Sigmoid colon (tissue), 4 donors: ENCODE data around the gene A2M.

Source experiments
- CTCF ChIP-seq, 4 experiments: fragments of 450-650 bp in 3 of 4; fragments of 200-600 bp in 1 of 4; IDR thresholded peaks; one replicate each; pipeline ENCODE4 v1.5.1; 2016 to 2019; ENCODE audit warnings: antibody characterized with exemption in 4 of 4, mild to moderate bottlenecking in 3 of 4, moderate library complexity in 2 of 4
- EP300 ChIP-seq, 4 donors: sonication (generic); formaldehyde crosslinking; IDR thresholded peaks; one replicate each; pipeline ENCODE4 v1.6.1; 2017; ENCODE audit warnings: antibody characterized with exemption in 4 of 4
- POLR2A ChIP-seq, 2 donors: fragments of 450-650 bp; IDR thresholded peaks; one replicate each; pipeline ENCODE4 v1.6.1; 2016; ENCODE audit warnings: antibody characterized with exemption in 2 of 2, mild to moderate bottlenecking in 2 of 2, moderate library complexity in 2 of 2

GRCh38 chr12:9096563-9097176, 19.0 kb downstream of the A2M start:
- no peak for TF ChIP-seq CTCF (IDR thresholded peaks at IDR 0.05)
- no peak for TF ChIP-seq POLR2A (IDR thresholded peaks at IDR 0.05)
- TF ChIP-seq EP300 (IDR thresholded peaks at IDR 0.05): no peak
